GM19468 (cell line): ENCODE data around the gene LRRTM1.

Experiments used
- ATAC-seq: cut with Tn5 transposase; IDR thresholded peaks from one replicate; pipeline ENCODE4 v1.9.1; 2021; ENCODE audit warnings: mild to moderate bottlenecking, moderate library complexity, moderate number of reproducible peaks; ENCODE audit not compliant: unreplicated experiment; ENCODE audit errors: extremely low read depth

Gene LRRTM1

GRCh38 chr2:80303006-80303908 is 1.3 kb downstream of the LRRTM1 start:
- no peak for ATAC-seq

- no peak for ATAC-seq
Measured at GRCh38 chr2:80302314-80303005, 2.1 kb downstream of the LRRTM1 start.

- ATAC-seq: no peak
Measured at GRCh38 chr2:80302001-80302313, 2.6 kb downstream of the LRRTM1 start.

DNA sequence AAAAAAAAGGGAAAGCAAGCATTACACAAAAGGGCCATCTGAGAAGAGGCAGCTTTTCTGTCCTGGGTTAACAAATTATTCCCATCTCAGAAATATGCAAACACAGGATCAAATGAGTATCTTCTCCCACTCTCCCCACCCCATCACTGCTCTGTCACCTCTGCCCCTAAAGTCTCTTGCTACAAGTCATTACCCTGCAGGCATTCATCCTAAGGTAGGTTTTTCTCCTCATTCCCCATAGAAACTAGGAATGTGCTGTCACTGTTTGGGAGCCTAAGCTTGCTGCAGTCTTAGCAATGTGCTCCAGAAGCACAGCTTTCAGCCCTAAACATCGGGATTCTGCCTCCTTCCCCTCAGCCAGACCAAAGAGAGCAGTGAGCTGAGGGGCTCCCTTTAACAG is 3.6 kb downstream of the LRRTM1 start:
- no peak for ATAC-seq

DNA sequence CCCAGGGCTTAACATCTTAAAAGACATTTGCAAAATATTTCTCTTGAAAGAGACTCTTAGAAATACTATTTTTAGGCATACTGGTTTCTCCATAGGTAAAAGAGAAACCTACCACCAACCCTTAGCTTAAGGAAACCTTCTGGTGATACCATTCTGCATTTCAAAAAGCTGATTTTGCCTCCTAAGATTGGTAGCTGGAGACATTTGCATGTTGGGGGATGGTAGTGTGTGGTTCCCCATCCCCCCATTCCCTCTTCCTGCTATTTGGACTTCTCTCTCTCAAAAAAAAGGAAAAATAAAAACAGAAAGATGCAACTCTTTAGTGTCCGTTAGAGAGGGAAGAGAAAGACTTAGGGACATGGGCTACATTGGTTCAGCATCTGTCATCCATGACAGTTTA is 4.2 kb downstream of the LRRTM1 start:
- no peak for ATAC-seq

DNA sequence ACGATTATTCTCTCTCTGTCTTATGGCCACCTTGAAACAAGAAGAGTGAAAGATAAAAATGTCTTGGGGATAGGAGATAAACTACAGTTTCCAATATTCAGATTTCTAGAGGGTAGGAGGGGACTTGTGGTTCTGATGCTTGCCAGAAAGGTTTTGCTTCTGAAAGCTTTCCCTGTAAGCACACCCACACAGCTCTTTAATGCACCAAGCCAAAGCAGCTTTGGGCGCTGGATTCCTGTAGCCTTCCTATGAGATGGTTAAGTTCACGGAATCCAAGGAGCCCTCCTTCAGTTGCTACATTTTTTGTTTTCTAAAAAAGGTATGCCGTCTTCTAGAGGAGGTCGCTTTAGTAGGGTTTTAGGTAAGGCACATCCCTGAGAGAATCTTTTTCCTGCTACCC is 4.9 kb downstream of the LRRTM1 start:
- no peak for ATAC-seq

GRCh38 chr2:80298954-80299353 is 5.6 kb downstream of the LRRTM1 start:
- ATAC-seq: no peak

DNA sequence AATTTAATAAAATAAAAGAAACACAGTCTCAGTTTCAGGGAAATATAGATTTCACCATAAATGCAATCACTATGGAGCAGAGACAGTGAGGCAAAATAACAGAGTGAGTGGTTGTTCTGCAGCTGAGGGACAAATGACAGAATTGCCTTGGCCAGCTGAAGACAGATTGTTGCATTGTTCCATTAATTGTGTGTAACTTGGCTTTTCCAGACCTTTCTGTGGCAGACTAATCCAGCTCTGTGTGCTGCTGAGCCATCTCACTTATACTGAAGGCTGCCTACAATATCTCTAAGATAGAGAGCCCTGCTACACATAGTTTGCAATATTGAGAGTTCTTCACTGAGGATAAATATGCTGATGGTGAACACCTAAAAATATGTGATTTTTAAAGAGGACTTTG is 11.5 kb downstream of the LRRTM1 start:
- ATAC-seq: no peak

- ATAC-seq: no peak
Measured at GRCh38 chr2:80292474-80292873, 12.1 kb downstream of the LRRTM1 start.

GRCh38 chr2:80291656-80292055 is 12.9 kb downstream of the LRRTM1 start:
- ATAC-seq: no peak

GRCh38 chr2:80288576-80288975 is 16.0 kb downstream of the LRRTM1 start:
- no peak for ATAC-seq

DNA sequence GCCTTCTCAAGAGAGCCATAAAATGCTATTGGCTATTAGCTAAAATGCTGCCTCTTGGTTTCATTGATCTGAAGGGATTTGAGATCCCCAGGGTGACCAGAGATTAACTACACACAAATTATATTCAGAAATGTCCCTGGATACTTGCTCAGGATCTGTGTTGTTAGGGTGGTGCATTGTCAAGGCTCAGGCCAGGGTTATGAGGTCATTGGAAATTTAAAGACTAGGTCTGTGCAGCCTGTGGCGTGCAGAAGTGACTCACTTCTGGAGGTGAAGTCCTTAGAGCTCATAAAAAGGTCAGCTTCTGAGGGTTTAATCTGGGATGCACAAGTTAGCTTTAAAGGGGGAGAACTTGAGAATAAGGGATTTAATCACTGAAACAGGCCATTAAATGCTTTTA is 23.5 kb downstream of the LRRTM1 start:
- no peak for ATAC-seq

DNA sequence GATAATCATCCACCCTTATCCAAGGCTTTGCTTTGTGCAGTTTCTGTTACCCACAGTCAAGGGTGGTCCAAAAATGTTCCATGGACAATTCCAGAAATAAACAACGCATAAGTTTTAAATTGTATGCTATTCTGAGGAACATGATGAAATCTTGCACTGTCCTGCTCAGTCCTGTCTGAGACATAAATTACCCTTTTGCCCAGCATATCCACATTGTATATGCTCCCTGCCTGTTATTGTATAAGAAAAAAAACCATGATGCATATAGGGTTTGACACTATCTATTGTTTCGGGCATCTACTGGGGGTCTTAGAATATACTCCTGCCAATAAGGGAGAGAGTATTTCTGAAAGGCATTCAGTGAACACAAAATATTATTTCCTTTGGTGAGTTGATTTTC is 24.0 kb downstream of the LRRTM1 start:
- ATAC-seq: no peak

DNA sequence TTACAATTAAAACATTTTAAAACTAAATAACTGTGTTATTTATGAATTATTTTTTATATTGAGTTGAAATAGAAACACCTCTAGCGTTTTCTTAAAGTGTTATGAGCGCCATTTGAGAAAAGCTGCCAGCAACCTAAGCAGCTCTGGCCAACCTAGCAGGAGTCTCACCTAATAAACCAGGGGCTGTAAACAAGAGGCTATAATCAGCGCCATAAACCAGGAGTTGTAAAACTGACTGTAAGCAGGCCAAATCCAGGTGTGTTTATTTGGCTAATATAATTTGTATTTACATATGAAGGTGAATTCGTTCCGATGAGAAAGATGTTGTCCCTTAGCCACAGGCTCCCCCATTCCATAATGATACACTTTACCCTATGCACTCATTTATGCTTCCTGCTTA is 34.7 kb downstream of the LRRTM1 start:
- no peak for ATAC-seq

DNA sequence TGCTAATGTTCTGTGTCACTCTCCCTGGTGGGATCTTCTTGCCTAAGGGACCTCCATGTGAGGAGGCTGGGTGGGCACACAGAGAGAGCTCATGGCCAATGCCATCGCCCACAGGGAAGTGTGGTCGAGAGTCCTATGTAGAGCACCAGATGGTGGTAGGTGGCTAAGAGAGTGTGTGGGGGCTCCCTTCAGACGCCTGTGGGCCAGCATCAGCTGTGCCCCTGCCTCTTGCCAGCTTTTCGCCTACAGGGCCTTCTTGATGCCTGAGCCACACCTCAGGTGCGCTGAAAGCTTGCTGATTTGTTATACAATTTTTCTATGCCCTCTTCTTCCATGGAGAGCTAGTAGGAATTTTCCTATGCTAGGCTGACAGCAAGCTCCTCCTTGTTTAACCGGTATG is 38.3 kb downstream of the LRRTM1 start:
- ATAC-seq: no peak

GRCh38 chr2:80259292-80259691 is 45.3 kb downstream of the LRRTM1 start:
- ATAC-seq: no peak

GRCh38 chr2:80258793-80259192 is 45.8 kb downstream of the LRRTM1 start:
- no peak for ATAC-seq

DNA sequence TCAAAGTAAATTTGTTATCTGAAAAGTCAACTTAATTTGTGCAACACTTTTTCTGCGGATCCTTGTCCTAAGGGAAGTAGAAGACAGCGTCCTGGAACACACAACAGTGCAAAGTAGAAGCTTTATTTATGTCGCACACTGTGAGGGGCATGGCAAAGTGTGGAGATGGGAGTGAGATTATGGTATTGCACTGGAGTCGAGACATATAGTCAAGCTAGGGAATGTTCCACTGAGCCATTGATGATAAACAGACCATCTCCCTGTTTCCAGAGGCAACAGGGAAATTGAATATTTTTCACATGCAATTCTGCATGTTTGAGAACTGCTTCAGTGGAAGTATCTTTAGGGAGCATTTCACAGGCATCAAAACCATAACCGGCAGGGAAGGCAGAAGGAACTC is 46.2 kb downstream of the LRRTM1 start:
- ATAC-seq: no peak

DNA sequence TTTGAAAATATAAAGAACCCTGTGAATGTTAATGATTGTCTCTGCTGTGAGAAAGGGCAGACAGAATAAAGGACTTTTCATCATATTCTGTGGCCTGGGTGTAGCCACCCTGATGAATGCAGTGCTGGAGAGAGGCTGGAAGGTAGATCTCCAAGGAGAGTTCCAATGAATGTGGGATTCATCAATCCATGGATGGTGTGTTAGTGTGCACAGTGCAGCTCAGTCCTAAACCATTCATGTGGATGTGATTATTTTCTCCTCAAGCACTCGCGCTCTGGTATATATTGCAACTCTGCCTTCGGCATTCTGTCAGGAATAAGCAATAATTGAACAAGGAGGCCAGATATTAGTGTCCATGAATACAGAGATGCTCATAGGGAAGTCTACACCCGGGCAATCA is 47.1 kb downstream of the LRRTM1 start:
- ATAC-seq: no peak

- no peak for ATAC-seq
Measured at GRCh38 chr2:80256782-80257167, 47.8 kb downstream of the LRRTM1 start.

GRCh38 chr2:80255918-80256781 is 48.4 kb downstream of the LRRTM1 start:
- ATAC-seq: no peak
